Stimulated activated CD8-positive, alpha-beta memory T cell treated with anti-CD3 and anti-CD28 coated beads, Interleukin-15, amount 100 ng/mL, for 4 hours (primary cell): ENCODE data around the gene FARP2.

Source experiments
- DNase-seq, 2 donors: peaks; one replicate each; pipeline ENCODE4 v3.0.0-alpha.2; 2020; ENCODE audit warnings: low read depth in 2 of 2

FARP2 gene

DNA sequence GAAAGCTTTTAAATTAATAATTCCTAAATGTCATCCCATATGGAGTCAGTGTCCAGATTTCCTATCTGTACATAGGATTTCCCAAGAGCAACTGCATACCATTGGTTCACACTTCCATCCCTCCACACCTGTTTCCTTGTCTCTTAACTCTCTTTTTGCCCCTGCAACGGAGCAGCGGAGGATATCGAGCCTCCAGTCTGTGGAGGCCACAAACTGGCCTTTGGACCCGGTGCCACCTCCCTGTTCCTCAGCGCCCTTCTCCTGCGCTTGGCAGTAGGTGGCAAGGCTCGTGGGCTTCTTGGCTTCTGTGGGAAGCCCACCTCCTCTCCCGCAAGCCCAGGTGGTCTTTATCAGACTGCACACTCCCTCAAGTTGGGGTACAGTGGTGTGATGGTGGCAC is 176.1 kb downstream of the FARP2 start:
- DNase-seq: no peak

DNA sequence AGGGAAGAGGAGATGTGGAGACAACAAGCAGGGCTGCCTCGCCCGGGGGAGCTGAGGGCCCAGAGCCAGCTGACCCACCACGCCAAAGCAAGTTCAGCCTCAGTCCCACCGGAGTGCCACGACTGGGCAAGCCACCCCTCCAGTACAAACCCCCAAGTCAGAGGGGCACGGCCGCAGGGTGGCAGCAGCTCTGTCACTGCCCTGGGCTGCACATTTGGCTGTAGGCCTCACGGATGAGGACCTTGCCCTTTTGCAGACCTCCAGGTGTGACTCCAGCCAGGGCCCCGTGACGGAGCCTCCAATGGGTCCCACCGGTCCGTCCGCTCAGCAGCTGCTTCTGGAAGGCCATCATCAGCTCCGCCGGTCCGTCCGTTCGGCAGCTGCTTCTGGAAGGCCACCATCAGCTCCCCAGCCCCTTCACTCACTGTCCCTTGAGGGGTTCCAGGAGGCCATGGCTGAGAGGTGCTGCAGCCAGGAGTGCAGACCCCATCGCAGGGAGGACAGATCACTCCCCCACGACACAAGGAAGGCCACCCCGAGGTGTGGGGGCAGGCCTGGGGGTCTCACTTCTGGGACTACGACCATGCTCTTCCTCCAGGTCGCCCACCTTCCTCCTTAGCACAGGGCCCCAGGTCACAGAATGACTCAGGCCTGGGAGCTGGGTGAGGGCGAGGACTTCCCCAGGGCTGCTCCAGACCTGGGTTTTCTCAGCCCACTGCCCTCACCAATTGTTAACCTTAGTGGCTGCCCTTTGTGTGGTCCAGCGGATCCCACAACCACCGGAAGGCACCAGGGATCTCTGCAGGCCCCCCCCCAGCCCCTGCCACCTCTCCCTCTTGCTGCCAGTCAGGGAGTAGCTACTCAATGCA is 176.9 kb downstream of the FARP2 start:
- no peak for DNase-seq

DNA sequence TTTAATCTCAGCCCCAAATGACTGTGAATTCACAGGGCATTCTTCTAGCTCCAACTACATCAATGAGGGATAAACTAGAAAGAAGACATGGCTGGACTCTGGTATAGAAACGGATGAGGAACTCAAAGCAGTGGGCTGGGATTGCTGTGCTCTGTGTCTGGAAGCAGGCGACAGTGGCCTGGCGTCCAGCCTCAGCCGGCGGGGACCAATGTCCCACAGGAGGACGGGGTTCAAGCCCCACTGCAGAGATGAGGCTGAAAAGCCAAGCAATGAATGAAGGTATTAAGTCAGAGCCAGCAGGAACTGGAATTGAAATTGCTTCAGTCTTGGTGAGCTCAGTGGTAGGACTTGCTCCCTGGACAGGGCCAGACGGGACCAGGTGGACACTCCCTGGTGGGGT is 178.2 kb downstream of the FARP2 start:
- no peak for DNase-seq

DNA sequence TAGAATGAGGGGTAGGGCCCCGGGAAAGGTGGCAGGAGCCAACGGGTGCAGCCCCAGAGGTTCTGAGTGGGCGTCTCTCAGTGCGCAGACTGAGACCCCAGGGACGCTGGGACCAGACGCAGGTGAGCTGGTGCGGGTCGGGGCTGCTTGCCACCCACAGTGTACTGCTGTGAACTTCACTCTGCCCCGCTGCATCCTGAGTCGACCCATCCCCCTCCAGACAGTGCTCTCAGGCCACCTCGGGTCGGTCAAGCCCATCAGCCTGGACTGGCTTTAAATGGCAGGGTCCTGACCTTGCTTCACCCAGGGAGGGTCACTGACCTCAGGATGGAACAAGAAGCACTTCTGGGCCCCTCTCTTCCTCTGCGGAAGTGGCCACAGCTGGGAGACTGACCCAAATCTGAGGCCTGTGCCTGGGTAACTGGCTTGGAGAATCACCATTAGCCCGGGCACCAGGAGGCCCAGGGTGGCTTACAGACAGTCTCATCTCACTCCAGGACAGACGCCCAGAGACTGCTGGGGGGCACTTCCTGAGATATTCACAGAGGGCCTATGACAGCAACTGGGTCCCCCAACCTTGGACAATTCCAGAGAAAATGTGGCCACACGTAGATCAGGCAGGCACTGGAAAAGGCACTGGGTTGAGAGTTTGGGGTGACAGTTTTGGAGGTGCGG is 178.8 kb downstream of the FARP2 start:
- no peak for DNase-seq

DNA sequence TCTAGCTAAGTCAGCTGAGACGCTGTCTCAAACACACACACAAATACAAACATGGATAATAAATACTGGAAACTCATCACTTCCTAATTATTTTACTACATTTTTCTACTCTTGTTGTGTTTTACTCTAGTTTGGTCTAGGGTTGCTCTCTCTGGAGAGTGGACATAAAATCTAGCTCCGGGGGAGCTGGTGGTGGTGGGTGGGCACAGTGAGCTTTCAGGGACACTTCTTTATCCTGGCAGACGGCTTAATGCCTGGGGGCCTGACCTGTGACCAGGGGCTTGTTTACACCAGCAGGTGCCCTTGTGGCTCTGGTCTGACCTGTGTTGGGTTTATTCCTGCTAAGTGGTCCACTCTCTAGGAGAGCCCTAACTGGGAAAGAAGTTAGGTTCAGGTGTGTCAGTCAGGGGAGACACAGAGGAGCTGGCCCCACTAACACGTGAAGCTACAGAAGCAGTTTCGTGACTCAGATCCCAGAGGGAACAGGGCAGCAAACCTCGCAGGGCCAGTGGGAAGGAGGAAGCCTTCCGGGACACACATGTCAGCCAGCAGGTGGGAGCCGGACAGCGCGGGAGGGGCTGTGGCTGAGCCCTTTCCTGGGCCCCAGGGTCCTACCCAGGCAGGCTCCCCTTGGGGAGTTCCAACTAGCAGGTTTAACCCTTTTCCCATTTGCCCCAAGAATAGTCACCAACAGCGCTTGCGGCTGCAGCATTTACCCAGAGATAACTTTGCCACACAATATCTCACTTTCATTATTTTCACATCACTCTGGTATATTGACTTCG is 180.0 kb downstream of the FARP2 start:
- no peak for DNase-seq

DNA sequence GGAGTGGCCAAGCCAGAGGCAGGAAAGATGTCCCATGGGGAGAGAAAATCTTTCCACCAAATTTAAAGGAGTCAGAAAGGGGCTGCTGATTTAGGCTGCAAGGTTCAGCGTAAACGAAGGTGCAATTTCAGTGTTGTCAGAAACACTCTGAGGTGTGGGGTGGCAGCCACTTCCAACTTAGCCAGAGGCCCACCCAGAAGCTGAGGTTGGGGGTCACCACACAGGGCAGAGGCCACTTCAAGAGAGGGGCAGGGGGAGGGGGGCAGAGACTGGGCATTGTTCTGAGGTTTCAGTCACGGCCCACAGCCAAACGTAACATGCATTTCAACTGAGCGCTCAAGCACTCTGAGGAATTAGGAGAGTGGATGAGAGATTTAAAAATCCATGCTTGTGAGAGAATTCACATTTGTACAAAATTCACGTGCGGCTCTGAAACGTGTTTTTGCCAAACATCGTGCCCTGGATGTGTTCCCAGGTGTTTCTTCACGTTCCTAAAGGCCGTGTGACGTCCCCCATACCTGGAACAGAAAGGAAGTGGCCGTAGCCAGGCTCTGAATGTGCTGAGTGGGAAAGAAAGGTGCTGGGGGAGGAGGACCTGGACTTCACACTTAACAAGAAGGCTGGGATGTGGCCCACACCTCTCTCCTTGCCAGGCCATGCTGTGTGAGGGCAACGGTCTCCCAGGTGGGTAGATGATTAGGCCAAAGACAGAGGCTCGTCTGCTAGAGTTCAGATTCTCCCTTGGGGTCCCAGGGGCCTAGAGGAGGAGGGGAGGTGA is 182.9 kb downstream of the FARP2 start:
- DNase-seq: no peak

DNA sequence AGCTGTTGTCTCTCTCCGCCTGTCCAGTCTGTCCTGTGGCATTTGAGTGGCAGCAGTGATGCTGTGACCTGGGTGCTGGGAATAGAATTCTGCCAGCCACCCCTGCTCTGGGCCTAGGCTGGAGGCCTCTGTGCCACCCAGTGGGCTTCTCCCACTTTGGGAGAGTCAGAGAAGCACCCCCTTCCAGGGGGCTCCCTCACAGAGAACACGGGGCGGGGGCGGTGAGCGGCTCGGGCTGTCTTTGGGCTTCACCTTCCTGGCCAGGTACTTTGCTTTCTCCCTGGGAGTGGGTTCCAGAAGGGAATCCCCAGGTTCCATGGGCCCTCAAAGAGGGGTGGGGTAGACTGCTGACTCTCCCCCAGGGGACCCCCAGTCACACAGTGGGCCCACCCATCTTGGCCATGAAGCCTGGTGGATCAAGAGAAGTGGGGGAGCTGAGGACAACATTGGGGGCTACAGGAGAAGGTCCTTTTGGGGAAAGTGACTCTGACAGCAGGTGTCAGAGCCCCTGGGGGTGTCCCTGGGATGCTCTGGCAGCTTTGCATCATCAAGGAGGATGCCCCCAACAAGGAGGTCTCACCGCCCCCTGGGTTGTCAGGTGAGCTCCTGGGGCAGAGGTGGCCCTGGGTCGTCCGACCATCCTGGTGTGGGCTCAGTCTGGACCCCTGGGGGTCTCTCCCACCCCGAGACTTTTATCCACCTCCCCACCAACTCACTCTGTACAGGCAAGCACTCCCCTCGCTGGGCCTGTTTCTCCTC is 183.7 kb downstream of the FARP2 start:
- DNase-seq: no peak

DNA sequence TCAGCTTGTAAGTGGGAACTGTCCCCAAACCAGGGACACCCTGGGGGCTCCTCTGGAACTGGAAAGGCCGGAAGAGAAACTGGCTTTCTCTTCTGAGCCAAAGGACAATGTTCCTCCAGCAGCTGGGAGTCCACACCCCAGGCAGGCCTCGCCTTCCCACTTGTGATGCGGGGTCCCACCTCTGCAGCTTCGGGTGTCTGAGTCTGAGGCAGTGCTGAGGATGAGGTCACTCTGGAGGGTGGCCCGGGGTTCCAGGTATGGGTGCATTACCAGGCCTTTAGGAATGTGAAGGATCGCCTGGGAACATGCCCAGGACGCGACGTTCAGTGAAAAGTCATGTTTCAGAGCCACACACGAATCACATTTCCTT is 184.3 kb downstream of the FARP2 start:
- no peak for DNase-seq

DNA sequence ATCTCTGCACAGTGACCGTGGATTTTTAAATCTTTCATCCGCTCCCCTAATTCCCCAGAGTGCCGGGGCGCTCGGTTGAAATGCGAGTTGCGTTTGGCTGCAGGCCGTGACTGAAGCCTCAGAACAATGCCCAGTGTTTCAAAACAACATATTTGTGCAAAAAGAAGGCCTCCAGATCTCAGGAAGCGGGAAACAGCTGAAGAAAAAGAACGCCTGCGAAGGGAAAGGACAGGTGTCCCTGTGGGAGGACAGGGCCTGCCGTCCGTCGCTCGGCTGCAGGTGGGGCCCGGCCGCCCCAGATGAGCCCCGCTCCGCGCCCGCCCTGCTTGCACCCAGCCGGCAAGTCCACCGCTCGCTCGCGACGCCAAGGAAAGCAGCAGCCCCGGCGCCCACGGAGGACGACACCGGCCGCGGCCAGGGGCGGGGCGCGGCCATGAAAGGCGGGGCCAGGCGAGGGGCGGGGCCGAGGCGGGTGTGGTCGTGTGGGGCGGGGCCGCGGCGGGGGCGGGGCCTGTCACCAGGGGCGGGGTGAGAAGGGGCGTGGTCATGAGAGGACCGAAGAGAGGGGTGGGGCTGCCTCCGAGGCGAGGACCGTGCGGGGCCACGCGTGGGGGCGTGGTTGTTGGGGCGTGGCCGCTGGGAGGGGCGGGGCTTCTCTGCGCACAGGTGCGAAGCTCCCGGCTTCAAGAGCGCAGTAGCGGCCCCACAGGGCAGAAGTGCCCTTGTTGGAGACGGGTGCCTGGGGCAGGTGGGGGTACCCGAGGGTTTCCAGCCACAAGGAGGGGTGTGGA is 184.9 kb downstream of the FARP2 start:
- peak; percentile 19 to 32 for DNase-seq

DNA sequence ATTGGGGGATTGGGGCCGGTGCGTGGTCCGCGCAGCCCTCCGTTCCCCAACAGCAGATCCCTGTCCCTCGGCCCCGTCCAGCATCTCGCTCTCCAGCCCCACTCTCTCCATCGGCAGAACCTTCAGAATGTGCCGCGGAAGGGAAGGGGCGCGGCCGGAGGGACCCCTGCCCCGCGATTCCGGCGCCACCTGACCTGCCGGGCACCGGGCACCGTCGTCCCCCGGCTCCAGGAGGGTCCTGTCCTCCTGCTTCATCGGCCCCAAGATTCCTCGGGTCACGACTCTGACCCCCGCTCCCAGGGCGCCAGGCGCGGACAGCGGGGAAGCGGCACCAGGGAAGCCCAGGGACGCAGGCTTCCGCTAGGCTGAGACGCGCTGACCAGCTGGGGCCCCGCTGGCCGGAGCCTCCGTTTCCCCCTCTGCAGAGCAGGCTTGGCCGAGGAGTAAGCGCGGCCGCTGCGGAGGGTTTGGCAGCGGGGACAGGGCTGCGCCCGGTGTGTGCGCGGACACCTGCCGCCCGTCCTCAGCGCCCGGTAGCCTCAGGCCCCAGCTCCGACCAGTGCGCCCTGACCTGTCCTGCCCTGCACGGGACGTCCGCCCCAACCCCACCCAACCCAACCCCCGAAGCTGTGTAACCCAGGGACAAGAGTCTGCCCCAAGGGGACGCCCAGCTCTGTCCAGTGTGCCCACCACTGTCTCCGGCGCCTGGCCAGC is 185.6 kb downstream of the FARP2 start:
- DNase-seq: no peak

DNA sequence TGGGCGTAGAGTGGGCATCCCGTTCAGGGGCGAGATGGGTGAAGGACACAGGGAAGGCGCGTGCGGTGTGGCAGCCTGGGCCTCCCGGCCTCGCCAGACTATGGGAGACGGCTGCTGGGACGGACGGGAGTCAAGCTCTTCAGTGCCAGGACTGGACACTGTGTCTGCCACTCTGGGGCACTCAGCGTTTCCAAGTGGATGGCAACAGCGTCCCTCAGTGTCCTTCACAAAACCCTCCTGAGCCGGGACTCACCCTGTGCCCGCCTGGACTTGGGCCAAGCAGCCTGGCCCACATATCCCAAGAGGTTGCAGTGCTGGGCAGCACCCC is 186.2 kb downstream of the FARP2 start:
- DNase-seq: no peak
